ENCODE measurements around the gene B3GNT5.
A peak's percentile ranks its signal among the peaks of the same experiment; 100 is the strongest.
"Not testable (repeated sequence)": the region's sequence is repeated elsewhere in the genome, so short reads cannot be mapped to it uniquely, and the experiment has no call there.

B3GNT5 gene, protein sequence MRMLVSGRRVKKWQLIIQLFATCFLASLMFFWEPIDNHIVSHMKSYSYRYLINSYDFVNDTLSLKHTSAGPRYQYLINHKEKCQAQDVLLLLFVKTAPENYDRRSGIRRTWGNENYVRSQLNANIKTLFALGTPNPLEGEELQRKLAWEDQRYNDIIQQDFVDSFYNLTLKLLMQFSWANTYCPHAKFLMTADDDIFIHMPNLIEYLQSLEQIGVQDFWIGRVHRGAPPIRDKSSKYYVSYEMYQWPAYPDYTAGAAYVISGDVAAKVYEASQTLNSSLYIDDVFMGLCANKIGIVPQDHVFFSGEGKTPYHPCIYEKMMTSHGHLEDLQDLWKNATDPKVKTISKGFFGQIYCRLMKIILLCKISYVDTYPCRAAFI

DNA sequence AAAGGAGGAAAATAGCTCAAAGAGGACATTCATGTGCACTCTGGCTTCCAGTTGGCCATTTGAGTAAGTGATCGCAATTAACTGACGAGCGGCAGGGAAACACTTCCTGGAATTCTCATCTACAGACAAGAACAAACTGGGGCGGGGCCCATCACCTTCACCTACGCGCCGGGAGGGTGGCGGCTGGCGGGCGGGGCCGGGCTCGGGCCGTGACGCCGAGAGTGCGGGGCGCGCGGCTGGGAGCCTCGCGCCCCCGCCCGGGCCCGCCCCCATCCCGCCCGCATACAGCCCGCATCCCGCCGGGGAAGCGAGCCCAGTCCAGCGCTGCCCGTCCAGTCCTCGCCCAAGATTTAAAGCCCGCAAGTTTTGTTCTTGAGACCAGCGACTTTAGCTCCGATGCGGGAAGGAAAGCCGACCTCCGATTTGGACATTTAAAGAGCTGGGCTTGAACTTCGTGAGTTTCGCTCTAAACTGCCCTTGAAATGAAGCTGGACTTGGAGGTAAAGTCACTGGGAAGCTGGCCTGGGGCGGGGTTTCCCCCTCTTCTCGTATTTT is at the start of gene B3GNT5:
Gene B3GNT5 (plus strand): TSS at position 281 of the 555 bp plus-strand sequence. CDS start 16,546 bp downstream, outside the sequence.
- DNase-seq, result peak; percentile 62

DNA sequence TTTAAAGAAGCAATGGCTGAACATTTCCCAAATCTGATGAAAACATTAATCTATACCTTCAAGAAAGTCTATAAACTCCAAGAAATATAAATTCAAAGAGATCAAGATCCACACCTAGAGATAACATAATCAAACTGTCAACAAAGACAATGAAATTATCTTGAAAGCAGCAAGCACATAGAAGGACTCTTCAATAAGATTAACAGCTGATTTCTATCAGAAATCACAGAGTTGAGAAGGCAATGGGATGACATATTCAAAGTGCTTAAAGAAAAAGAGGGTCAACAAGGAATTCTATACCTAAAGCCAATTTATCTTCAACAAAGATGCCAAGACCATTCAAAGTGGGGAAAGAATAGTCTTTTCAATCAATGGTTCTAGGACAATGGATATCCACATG is 49.4 kb upstream of the B3GNT5 start:
- DNase-seq, result no peak

DNA sequence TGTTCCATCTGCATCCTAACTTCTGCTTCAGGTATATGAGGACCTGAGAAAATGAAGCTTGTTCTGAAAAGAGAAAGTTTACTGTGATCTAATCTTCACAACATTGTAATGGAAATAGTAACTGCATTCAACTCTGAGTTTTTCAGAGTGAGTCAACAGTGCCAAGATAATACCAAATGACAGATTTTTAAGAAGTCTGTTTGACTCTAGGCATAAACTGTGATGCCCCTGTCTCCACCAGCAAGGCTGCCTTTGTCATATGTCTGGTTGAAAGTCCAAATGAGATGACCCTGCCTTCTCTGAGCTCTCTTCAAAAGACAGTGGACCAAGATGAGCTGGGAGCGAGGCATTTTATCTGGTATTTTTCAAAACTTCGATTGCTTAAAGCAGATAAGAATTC is 44.8 kb upstream of the B3GNT5 start:
- DNase-seq, result no peak

DNA sequence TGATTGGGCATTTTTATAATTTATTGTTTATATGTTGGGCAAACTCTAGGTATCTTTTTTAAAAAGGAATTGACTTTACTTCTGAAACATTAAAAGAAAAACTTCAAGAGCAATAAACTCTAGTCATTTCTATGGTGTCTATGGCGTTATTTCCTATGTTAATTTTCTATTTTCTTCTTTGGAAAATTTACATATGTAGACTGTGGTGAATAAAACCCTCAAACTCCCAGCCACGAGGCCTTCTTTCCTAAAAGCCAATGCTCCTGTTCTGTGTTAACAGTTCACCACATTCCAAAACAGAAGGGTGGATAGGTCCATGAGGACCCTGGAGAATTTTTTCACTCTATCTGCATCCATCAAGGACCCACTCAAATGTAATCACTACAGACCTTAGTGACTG is 44.3 kb upstream of the B3GNT5 start:
- DNase-seq, result no peak

DNA sequence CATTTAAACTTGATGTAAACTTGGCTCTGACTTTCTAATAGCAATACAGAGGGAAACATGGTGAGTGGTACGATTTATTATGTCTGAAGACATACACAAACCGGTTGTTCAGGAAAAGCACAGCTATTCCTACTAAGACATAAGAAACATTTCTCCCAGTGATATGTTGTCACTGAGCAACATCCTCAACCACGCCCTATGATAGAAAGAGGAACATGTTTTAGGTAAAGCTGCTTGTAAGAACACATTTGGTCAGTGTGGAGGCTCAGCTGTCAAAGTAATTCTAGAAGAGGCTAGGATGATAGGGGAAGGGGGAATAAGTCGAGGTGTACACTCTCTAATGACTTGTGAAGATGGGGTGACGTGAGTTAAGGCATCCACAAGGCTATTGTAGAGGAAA is 42.7 kb upstream of the B3GNT5 start:
- peak; percentile 54 for DNase-seq

DNA sequence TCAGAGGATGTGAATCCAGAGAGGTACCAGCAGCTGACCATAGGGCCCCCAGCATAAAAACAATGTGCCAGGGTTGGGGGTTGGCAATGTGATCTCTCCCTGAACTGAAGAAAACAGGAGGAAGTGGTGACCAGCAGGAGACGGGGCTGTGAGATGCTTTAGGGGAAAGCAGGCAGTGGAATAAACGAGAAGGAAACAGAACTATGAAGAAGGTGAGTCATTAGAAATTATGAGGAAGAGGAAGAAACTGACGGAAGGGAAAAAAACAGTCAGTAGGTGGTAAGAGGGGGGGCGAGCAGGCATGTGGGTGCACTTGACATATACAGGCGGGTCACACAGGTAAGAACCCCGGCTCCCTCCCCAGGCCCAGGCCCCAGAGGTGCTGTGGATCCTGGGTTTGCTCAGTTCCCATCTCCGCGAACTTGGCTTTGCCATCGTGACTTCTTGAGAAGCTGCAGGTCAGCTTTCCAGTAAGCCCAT is 42.2 kb upstream of the B3GNT5 start:
- DNase-seq, result peak; percentile 31

DNA sequence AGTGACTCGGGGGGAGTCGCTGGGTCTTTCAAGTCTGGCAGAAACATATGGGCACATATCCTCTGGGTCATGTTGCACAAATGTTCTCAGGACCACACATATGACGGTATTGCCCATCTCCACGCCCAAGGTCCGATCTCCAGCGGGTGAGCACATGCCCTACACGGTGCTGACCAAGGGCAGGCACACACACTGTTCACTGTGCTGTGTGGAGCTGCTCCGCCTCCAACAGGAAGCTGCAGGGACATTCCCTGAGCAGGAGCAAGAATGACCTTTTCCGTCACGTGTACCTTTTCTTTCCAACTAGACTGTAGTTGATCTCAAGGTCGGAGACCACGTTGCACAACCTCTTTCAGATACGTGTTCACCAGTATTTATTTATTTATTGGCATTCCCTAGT is 41.7 kb upstream of the B3GNT5 start:
- DNase-seq, result no peak

DNA sequence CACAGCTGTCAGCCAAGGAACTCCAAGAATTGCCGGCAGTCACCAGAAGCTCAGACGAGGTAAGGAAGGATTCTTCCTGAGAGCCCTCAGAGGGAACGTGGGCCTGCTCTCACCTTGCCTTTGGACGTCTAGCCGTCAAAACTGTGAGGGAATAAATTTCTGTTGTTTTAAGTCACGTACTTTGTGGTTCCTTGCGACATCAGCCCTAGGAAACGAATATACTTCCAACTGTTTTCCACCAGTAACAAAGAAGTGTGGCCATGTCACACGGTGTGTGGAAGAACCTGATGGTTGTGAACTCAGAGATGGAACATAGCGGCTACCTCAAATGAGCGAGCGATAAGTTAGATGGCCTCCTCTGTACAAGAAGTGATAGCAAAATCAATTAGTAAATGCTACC is 41.0 kb upstream of the B3GNT5 start:
- DNase-seq, result no peak

DNA sequence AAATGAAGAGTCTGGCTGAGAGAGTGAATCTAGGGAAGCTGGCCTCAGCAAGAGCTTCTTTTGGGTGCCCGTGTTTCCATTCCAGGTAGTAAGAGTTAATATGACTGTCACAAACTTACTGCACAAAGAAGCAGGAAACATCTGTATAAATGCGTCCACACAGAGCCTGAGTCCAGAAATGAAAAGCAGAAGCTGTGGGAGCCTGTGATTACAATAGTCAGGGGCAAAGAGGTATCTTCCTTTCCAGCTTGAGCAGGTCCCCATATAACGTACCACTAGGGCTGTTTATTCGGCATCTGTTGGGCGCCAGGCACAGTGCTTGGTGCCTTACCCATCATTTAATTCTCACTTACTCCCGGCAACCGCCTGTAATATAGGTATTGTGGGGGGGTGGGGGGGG is 40.5 kb upstream of the B3GNT5 start:
- peak; percentile 78 for DNase-seq

DNA sequence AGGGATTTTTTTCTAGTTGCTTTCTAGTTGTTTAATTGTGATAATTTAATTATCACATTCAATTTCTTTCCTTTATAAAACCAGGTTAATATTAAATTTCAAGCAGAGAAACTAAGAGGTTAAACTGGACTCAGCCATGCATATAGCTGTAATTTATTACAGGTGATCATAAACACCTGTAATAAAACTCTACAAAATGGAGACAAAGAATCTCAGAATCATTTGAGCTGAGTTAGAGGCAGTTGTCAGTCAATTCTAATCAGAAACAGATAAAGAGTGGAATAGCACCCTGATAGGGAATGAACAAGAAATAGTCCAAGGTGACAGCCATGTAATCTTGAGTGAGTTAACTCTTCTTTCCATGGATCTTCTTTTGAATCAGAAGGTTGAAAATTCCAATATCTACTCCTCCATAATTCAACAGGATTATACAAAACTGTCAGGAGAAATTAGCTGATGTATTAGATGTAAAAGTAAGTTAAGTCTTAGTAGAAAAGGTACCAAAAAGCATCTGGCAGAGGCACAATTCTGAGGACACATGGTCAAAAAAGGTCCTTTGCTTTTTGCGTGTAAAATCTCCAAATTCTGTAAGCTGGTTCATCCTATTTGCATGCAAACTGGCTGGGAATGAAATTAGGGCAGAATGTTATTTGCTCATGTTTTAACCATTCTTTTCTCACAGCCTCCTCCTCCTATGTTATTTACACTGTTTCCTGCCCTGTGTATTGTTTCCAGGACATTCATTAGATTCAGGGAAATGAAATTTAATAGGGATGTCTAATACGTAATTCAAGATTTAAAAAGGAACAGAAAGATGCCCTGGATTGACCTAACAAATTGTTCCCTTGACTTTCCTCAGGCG is 39.4 kb upstream of the B3GNT5 start:
- DNase-seq, result no peak

DNA sequence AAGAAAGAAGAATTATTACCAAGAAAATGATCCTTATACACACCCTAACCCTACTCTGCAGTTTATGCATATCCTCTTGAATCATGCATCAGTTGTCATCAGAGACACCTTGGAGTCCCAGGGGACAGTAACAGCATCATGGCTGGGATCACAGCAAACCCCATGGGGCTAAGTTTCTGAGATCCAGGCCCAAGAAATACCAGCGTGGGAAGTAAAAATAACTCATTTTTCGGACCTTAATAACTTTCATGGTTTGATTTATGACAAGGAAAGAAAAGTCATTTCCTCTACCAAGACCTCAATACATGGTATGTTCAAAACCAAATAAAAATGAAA is 38.8 kb upstream of the B3GNT5 start:
- no peak for DNase-seq

DNA sequence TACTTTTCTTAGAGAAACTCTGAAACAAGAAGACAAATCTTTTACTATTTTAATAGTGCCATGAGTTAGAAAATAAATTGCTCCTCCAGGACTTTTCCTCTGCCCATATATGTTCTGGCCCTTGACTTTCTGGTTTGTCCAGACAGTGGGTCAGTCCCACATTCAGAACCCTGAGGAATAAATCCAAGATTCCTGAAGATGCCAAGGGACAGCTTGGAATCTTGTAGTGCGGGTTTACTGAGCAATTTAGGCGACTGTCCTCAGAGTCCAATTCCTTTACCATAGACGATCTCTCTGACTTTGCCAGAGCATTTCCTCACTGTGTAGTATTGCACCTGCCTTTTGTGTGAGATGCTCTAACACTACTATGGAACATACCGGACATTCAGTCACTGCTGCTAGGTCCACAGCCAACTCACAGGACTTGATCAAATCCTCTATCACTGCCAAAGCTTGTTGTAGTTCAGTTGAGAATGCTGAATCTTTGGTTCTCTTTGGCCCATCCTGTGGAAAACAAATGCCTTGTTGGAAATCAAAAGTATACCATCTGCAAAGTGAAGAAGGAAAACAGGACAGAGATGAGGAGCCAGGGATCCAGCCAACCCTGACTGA is 37.4 kb upstream of the B3GNT5 start:
- DNase-seq, result no peak

DNA sequence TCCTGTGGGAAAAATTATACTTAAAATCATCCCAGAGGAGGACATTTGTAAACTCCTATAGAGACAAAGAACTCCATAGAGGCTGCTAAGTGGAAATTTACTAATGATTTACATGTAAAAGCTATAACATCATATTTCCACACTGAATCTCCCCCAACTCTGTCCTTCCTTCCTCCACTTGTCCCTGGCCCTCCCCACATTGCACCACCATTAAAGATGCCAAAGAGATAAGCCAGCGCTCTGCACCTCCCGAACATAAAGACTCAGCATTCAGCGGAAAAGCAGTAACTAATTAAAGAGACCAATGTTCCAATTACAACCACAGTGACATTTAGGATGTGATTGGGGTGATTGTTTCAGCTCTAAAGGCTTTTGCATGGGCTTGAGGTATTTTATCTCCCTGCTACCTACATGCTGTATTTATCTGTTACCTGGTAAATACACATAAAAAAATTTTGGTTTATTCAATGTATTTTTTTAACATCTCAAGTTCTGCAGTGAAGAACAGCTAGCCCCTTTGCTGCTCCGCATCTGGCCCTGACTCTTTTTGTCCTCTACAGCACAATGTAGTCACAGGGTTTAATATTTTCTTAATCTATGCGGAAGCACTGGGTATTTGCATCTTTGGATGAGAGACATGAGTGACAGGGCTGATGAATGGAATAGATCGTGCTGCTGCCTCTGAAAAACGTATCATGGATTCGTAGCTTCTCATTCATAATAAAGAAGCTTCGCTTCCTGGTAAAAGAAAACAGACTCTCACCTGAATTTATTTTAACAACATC is 35.3 kb upstream of the B3GNT5 start:
- peak; percentile 40 for DNase-seq

DNA sequence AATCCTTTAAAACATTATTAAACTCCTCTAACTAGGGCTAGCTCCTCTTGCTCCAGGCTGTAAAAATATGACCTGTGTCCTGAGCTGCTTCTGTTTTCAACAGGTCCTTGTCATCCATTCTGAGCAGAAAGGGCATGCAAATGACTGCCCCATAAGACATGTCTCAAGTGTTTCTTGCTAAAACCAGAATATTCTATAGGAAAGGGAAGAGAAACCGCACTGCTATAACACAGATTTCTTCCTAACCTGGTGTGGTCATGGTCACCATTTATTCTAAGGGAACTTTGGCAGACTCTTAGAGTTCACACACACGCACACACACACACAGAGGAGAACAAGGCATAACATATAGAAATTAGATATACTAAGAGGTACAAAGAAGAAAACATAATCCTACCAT is 34.2 kb upstream of the B3GNT5 start:
- DNase-seq, result no peak

DNA sequence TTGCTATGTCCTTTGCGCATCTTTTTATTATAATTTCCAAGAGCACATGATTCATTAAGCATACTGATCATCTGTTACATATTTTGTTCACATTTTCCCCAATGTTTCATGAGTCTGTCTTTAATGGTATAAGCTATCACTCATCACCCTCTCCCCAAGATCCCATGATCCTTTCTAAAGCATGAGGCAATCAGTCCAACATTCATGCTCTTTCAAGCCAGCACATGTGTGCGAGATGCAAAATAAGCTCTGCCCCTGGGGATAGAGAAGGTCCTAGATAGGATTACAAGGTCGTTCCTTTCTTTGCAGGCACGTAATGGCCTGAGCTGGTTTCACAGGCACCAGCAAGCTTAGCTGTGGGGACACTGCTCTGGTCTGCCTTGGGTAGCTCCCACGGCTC is 32.2 kb upstream of the B3GNT5 start:
- no peak for DNase-seq

DNA sequence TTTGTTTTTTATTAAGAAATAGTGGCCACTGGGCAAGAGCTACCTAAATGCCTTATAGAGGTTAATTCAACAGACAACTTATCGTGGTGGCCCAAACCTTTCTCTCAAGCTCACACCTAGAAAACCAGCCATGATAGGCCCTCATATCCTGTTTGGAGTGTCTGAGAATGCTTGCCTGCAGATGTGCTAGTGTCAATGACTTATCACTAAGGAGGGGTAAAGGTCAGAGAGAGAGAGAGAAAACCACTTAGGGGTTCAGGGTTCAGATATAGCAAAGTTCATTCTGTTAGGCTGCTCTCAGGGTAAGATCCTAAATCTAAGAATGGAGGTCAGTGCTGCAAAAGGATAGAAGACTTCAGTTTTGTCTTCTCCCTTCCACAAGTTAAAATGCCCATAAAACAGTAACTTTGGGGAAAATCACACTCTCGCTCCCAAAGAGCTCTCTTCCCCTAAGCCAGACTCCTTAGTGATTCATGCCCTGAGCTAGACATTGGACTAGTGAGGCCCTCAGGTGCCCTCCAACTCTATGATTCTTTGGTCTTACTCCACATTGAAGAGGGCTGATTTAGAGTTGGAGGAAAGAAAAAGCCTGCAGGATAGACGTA is 30.3 kb upstream of the B3GNT5 start:
- DNase-seq, result no peak

DNA sequence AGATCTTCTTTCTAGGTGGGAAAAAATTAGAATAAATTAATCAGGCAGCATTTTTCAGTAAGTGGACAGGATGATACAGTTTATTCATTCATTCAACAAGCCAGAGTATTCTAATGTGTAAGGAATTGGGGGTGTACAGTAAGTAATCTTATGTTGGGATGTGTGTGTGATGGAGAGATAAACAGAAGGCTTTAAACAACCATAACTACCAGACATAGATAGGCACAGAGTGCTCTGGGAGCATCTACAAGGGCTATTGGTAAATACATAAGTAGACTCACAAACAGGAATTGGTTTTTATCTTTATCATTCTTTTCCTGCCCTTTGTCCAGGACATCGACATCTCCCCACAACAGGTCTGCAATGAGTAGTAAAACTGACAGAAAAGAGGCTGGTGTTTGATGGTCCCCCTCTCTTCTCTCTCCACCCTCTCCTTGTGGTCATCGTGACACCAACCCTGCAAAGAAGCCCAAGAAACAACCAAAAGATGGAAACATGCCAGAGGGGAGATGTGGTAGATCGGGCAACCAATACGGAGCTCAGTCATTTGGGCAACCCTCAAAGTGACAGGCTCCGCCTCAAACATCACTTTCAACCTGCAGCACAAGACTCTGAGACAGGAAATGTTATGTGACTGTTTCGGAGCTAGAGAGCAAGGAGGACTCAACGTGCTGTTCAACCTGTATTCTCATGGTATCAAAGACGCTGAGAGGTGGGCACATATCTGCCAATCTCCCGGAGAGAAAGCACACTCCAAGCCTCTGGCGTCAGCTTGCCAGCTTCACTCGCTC is 28.7 kb upstream of the B3GNT5 start:
- DNase-seq, result peak; percentile 78

DNA sequence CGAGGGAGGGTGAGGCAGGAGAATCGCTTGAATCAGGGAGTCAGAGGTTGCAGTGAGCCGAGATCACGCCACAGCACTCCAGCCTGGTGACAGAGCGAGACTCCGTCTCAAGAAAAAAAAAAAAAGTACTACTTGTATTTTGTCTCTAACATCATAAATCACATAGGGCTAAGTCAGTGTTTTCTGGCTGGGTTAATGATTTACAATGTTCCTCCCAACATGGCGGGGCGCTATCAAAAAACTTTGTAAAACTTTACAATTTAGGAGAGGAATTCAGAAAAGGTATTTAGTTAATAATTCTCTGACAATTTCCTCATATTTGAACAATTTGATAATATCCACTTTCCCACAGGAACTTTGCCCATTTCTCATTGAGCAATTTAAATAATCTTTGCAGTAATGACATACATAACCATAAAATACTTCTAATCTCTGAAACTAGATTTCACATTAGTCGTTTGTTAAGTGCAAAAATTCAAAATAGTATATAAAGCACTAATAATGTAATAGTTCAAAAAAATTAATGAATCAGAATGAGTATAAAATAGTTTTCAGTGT is 26.6 kb upstream of the B3GNT5 start:
- no peak for DNase-seq

DNA sequence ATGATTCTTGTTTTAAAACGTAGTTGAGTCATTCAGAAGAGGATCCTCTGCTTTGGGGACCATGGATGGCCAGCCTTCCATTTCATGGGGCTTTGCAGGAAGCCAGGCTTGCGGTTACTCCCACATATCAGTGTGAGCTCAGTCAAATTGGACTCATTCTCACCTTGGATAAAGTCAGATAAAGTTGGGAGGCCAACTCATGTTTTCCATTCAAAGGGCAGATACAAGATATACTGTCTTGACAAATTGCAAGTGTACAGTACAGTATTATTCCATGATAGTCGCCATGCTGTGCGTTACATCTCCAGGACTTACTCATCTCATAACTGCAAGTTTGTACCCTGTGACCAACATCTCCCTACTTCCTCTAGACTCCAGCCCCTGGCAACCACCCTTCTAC is 25.5 kb upstream of the B3GNT5 start:
- no peak for DNase-seq

DNA sequence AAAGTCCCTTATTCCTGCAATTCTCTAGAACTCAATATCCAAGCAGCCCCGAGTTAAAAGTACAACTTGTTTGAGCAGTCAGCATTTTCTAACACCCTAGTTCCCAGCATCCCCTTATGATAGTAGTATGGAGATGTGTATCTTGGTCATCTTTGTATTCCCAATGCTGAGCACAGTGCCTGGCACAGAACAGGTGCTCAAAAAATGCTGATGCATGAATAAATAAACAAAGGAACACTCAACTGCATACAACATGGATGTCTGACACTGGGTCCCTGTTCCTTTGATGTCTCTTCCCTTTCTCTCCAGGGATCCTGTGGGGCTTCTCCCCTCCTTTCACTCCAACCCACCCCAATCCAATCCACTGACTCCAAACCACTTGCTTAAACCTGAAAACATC is 23.9 kb upstream of the B3GNT5 start:
- DNase-seq, result no peak

DNA sequence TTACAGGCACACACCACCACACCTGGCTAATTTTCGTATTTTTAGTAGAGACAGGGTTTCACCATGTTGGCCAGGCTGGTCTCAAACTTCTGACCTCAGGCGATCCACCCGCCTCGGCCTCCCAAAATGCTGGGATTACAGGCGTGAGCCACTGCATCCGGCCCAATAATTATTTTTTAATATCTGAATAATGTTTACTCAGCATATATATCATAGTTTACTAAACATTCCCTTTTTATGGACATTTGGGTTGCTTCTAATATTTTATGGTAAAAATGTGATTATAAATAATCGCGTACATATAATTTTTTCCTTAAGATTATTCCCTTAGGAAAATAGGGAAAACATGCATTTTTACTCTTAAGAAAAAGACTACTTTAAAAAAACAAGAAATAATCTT is 22.8 kb upstream of the B3GNT5 start:
- not testable (repeated sequence) for DNase-seq

All from hematopoietic multipotent progenitor cell treated with erythropoietin and hydrocortisone succinate and interleukin-3 and kit ligand, for 6 days (in vitro differentiated cells).